Epithelial cell of proximal tubule (primary cell): ENCODE results near the gene DPYSL4. TPM values are rescaled to one million over a fixed set of nuclear protein-coding genes. Genes with fewer than 3 reads are reported as not detected.

Experiments
- DNase-seq: peaks from one replicate; pipeline ENCODE4 v3.0.0-alpha.2; 2011; ENCODE audit warnings: low read depth
- H3K4me3 ChIP-seq: 2 replicates; pipeline ENCODE4 v1.5.1; 2011; ENCODE audit warnings: low read depth, mild to moderate bottlenecking, low read length
- total RNA-seq: library from RNA; depleted of rRNA; stranded (reverse); fragments of >200 nt; gene quantifications from 2 replicates; pipeline ENCODE4 v1.2.3, GENCODE V29; 2015
- TF ChIP-seq, protein P1 (sequence below): conservative IDR thresholded peaks from 2 replicates; pipeline ENCODE4 v1.5.1; 2012; ENCODE audit warnings: low read depth, mild to moderate bottlenecking, low read length

Gene DPYSL4
- total RNA-seq, 1 donor from 2014 or later: 3.3 TPM

DNA sequence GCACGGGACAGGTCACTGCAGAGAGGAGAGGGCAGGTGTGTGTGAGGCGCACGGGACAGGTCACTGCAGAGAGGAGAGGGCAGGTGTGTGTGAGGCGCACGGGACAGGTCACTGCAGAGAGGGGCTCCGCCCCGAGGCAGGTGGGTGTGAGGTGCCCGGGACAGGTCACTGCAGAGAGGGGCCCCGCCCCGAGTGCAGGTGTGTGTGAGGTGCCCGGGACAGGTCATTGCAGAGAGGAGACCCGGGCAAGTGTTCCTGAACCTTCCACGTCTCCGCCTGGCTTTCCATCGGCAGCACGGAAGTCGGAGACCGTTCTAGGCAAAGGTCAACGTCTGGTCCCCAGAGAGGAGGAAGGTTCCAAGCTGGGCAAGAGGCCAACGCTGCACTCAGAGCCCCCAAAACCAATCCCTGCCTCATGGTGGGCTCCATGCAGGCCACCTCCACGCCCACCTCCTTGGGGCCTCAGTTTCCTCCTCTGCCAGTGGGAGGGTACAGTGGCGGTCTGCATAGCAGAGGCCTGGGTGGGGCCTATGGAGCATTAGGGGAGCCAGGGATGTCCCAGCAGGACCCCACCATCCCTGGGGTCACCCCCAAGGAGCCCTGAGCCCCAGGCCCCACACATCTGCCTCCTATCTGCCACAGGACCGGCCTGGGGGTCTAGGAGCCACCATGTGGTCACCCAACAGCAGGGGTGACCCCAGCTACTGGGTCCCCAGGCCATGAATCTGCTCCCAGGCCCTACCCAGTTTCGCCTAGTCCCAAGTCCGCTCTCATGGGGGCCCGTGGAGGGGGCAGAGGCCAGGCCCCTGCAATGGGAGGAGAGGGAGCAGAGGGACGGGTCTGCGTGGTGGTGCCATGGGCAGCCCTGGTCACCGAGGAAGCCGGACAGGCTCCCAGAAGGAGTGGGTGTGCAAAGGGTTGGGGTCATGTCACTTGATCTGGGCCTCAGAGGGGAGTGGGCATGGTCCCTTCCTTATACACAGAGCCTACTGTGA lies 64.0 kb downstream of the DPYSL4 start:
- no peak overlapping the region for H3K4me3 ChIP-seq
- TF ChIP-seq, protein P1, sequence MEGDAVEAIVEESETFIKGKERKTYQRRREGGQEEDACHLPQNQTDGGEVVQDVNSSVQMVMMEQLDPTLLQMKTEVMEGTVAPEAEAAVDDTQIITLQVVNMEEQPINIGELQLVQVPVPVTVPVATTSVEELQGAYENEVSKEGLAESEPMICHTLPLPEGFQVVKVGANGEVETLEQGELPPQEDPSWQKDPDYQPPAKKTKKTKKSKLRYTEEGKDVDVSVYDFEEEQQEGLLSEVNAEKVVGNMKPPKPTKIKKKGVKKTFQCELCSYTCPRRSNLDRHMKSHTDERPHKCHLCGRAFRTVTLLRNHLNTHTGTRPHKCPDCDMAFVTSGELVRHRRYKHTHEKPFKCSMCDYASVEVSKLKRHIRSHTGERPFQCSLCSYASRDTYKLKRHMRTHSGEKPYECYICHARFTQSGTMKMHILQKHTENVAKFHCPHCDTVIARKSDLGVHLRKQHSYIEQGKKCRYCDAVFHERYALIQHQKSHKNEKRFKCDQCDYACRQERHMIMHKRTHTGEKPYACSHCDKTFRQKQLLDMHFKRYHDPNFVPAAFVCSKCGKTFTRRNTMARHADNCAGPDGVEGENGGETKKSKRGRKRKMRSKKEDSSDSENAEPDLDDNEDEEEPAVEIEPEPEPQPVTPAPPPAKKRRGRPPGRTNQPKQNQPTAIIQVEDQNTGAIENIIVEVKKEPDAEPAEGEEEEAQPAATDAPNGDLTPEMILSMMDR: no peak
- no peak for DNase-seq

GRCh38 chr10:132251928-132252327 lies 65.2 kb downstream of the DPYSL4 start:
- no peak for DNase-seq
- TF ChIP-seq, protein P1: no peak

GRCh38 chr10:132252412-132252811 lies 65.7 kb downstream of the DPYSL4 start:
- no peak for DNase-seq
- TF ChIP-seq, protein P1: no peak
- H3K4me3 ChIP-seq: no peak overlapping the region

More at GRCh38 chr10:132251928-132252327, 65.2 kb downstream of the DPYSL4 start:
- H3K4me3 ChIP-seq: no peak overlapping the region

DNA sequence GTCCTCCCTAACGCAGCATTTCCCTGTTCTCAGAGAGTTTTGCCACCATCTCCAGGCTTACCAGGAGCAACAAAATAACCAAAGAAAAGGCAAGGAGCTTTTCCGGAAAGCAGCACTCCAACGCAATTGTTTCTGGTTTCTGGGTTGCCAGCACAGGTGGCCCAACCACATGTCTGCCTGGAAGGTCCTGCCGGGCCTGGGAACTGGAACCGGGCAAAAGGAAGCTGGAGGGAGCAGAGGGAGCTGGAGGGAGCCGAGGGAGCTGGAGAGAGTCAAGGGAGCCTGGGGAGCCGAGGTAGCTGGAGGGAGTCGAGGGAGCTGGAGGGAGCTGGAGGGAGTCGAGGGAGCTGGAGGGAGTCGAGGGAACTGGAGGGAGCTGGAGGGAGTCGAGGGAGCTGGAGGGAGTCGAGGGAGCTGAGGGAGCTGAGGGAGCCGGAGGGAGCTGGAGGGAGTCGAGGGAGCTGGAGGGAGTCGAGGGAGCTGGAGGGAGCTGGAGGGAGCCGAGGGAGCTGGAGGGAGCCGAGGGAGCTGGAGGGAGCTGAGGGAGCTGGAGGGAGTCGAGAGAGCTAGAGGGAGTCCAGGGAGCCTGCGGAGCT lies 66.4 kb downstream of the DPYSL4 start:
- H3K4me3 ChIP-seq: no peak overlapping the region
- TF ChIP-seq, protein P1: no peak
- DNase-seq: no peak

- TF ChIP-seq, protein P1: no peak
- H3K4me3 ChIP-seq: no peak overlapping the region
- DNase-seq: no peak
Observed at GRCh38 chr10:132254841-132255240, 68.1 kb downstream of the DPYSL4 start.

Other genes with a start within 250 kb of the DPYSL4 start
- gene BNIP3, start 205.0 kb upstream of the DPYSL4 start, total RNA-seq: 123 and 463 TPM in 2 replicates
- gene JAKMIP3, start 121.0 kb upstream of the DPYSL4 start, total RNA-seq: under 0.01 TPM in 1 of 2 replicates, not detected in the other
- gene STK32C, start 121.0 kb downstream of the DPYSL4 start, total RNA-seq: 13.0 and 25.9 TPM in 2 replicates
- gene LRRC27, start 145.2 kb downstream of the DPYSL4 start, total RNA-seq: 3.1 and 5.8 TPM in 2 replicates
- gene PWWP2B, start 210.3 kb downstream of the DPYSL4 start, total RNA-seq: 11.0 and 14.9 TPM in 2 replicates